HG03460 (cell line): ENCODE measurements around the gene HMCN2.

Experiments
- ATAC-seq: cut with Tn5 transposase; IDR thresholded peaks from one replicate; pipeline ENCODE4 v1.9.1; 2021; ENCODE audit not compliant: unreplicated experiment

HMCN2 gene

DNA sequence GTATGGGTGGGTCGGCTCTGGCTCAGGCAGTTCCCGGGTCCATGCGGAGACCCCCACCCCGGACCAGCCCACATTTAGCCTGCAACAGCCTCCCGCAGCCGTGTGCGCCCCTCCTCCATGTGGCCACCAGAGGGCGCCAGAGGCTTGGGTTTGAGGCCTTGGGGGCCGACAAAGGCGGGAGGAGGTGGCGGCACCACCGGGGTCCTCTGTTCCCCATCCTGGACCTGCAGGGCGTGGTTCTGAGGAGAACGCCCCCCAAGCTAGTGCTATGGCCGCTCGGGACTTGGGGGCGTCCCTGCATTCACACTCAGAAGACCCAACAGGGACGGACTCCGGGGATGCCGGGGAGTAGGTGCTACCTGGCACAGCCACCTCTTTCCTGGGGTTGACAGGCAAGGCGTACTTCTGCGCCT is 195.7 kb downstream of the HMCN2 start:
- no peak for ATAC-seq

- no peak for ATAC-seq
These were observed 196.2 kb downstream of the HMCN2 start for GRCh38 chr9:130461731-130462130.

DNA sequence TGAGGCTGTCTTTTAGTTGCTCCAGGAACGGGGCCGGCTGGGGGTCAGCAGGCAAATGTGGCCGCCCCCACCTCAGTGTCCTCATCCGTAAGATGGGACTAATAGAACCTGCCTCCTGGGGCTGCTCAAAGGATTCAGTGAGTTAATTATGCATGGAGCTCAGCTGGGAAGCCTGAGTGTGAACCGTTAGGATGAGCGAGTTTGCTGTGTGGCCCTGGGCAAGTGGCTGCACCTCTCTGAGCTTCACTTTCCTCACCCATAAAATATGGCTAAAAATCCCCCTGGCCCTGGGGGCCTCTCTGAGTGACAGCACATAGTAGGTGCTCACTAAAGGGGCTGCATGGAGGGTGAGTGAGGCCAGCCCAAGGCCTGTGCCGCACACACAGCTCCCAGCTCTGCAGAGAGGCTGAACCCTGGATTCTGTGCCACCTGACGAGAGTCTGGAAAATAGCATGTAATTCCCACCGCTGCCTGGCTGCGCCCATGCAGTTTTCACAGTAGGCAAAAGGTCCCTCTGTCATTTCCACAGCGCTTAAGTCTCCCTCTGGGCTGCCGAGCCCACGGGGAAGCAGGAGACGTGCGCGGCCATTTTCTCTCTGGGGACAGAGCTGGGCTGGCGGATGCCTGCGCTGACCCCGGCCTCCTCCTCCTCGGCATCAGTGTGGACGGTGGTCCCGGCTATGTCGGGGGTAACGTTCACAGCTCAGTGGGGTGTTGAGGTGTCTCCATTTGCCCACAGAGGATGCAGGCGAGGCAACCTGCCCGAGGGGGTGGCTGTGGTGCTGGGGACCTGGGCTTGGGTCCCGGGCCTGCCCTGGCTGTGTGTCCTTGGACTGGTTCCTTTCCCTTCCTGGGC is 197.4 kb downstream of the HMCN2 start:
- no peak for ATAC-seq

DNA sequence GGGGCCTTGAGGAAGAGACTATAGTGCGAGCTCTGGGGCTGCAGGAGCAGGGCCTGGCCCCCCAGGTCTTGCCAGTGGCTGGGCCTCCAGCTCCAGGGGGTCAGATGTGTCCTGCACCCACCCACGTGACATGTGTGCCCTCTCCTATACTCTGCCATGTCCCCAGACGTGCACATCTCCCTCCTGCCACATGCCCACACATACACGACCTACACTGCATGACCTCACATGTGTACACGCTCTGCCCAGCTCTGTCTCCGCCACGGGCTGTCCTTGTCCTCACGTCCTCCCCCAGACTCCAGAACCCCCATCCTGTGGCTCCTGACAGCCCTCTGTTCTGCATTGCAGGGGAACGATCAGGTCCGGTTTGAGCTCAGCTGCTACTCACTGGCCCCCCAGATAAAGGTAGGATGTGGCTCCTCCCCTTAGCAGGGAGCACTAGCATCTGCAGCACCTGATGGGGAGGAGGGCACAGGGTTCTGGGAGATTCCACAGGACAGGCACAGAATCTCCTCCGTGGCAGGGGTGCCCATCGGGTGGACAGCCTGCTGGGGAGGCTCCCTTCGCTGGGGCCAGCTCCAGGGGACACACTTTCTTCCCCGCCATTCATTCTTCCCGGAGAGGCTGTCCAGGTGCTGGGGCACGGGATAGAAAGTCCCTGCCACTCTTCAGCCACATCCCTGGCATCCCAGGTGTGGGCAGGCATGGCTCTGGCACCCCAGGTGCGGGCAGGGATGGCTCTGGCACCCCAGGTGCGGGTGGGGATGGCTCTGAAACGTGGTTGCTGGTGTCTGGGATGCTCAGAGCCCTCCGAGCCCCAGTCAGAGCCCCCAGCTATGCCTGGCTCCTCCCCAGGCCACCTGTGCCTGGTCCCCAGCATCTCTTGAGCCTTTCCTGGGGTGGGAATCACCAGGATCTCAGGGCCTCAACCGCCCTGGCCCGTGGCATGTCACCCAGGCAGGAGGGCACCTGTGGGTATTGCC is 198.5 kb downstream of the HMCN2 start:
- no peak for ATAC-seq

- no peak for ATAC-seq
These were observed 200.0 kb downstream of the HMCN2 start for GRCh38 chr9:130465383-130466096.

DNA sequence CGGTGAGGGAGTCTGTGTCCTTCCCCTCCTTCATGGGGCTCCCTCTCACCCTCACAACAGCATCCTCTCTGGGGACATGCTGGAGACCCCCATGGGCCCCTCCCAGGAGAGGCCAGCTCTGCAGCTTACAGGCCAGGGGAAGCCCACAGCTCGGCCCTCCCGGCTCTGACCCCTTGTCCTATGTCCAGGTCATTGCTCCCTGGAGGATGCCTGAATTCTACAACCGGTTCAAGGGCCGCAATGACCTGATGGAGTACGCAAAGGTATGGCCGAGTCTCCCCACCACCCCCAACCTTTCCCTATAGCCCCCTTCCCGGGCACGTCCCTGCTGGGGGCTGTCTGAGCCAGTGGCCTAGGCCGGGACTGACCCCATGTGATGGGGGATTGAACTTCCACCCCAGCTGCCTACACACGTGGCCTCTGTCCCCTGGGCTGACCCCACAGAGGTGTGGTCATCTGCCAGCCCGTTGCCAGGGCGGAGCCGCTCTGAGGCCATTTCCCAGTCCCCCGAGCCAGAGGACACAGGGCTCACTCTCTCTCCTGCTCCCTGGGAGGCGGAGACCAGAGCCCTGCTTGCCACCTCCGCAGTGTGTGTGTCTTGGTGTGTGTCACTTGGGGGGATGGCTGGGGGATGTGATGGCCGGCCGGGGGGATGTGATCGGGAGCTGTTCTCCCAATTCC is 201.1 kb downstream of the HMCN2 start:
- ATAC-seq = no peak

DNA sequence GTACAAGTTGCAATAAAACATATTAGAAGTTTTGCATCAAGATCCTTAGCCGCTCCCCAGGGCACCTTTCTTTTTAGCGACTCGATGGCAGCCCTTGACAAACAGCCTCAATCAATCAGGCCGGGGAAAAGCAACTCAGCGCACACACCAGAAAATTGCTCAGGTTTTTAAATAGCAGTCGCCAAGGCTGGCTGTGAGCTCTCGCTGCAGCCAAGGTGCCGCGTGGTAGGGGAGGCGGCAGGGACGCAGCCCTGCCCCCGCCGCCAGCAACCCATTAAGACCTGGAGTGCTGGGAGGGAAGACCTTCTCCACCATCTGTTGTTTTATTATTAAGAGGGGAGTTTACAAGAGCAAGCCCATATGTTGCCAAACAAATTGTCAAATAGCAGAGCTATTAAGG is 201.8 kb downstream of the HMCN2 start:
- ATAC-seq = no peak

- ATAC-seq = no peak
These were observed 203.0 kb downstream of the HMCN2 start for GRCh38 chr9:130468566-130468965.

DNA sequence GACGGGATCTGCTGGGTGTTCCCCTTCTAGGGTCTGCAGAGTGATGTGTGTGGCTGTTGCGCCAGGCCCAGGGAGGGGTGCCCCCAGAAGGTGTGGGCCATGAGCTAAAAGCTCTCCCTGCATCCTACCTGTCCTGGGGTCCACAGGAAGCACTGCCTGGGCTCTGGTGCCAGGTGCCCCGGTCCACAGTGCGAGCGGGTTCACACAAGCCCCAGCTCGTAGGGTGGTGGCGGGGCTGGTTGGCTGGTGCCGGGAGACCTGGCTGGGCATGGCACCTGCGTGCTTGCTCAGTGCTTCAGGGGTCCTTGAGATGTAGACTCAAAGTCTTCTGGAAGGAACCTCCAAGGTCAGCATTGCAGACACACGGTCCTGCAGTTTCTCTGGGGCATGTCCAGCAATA is 204.7 kb downstream of the HMCN2 start:
- ATAC-seq = no peak

DNA sequence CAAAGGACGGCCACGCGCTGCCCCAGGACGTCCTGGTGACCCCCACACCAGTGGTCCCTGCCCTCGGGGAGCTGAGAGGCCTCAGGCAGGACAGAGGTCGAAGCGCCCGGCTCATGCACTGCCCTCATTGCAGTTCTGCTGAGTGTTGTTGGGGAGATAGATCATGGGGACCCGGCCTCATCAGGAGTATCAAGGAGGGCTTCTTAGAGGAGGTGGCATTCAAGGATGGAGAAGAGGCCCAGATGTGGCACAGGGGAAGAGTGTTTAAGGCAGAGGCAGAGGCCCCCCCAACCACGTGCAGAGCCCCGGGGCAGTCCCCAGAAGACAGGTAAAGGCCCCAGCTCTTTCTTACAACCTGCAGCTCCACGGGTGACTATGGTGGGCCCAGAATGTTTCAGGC is 205.4 kb downstream of the HMCN2 start:
- no peak for ATAC-seq

DNA sequence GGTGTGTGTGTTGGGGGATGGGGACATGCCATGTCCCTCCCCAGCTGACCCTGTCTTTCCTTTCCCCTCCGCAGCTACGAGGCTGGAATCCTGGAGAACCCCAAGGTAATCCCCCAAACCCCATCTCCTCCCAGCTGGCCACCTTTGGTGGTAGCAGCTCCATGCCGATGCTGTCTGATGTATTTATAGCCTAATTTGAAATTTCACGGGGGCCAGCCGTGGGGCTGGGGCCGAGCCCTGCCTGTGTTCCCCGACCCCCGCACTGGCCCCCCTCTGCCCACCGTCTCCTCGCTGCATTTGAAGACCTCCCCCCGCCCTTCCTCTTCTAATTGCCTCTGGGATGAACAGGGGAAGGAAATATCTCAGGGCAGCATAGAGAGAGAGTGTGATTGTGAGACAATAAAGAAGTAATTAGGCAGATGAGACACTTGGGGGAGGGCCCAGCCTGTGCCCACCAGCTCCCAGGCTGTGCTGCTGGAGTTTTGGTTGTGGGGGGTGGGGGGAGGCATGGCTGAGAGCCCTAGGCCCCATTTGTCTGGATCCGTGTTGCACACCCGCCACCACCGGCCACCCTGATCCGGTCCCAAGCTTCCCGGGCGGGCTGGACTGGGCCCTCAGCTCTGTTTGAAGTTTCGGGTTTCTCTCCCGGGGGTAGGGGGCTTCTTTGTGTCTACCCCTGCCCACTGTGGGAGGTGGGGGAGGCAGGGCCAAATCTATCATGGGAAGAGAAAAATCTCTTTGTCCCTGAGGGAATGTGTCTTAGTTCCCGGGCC is 206.0 kb downstream of the HMCN2 start:
- ATAC-seq = no peak

GRCh38 chr9:130472184-130472705 is 206.7 kb downstream of the HMCN2 start:
- ATAC-seq = no peak

DNA sequence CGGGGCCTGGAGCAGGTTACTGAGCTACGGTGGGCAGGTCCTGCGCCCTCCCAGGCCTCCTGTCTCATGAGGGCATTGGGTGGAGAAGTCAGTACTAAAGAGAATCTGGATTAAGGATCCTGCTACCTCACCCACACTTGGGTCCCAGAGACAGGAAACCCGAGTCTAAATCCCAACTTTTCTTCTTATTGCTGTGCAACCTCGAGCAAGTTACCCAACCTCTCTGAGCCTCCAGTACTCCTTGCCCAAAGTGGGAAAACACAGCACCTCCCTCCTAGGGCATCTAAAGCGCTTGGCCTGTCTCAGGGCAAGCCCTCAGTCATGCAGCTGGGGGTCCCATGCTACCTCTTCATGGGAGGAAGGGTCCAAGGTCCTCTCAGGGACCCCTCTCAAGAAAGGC is 207.4 kb downstream of the HMCN2 start:
- ATAC-seq = no peak

GRCh38 chr9:130473566-130473965 is 208.0 kb downstream of the HMCN2 start:
- no peak for ATAC-seq

- no peak for ATAC-seq
These were observed 208.5 kb downstream of the HMCN2 start for GRCh38 chr9:130474106-130474505.

DNA sequence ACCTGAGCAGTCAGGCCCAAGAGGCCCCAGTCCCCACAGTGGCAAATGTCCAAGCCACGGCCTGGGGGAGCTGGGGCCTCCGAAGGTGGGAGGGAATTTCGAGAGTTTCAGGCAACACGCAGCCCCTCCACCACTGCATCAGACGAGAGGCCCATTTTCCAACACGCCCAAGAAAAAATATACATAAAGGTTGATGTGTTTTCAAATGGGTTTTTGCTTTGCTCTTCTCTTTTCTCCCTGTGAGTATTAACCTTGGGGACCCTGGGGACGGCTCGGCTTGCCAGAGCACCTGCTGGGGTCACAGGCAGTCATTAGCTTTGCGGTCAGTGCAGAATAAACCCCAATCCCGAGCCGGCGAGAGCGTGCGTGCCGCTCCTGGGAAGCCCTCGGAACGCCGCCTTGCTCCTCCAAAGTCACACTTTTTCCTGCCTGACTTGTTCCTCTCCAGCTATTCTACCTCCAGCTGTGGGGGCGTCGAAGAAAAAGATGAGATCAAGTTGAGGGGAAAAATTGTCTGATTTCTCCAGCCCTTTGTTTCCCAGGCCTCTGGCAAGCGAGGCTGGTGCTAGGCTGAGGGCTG is 210.7 kb downstream of the HMCN2 start:
- ATAC-seq = no peak

GRCh38 chr9:130477564-130477963 is 212.0 kb downstream of the HMCN2 start:
- ATAC-seq = no peak

GRCh38 chr9:130478152-130478551 is 212.6 kb downstream of the HMCN2 start:
- ATAC-seq = no peak
